HUES64 (cell line): ENCODE measurements around the gene UGT1A1.

Experiments
- H3K27ac ChIP-seq: 2 replicates; pipeline ENCODE4 v1.7.0; 2013; ENCODE audit warnings: low read depth, low read length, inconsistent platforms
- H3K27me3 ChIP-seq: 2 replicates; pipeline ENCODE4 v1.6.1; 2013; ENCODE audit warnings: mild to moderate bottlenecking, low read length; ENCODE audit not compliant: insufficient read depth
- H3K36me3 ChIP-seq: 2 replicates; pipeline ENCODE4 v1.6.1; 2013; ENCODE audit warnings: mild to moderate bottlenecking, low read length; ENCODE audit not compliant: insufficient read depth
- H3K4me1 ChIP-seq: 2 replicates; pipeline ENCODE4 v1.6.1; 2013; ENCODE audit warnings: mild to moderate bottlenecking, low read length, moderate library complexity; ENCODE audit not compliant: insufficient read depth
- H3K4me3 ChIP-seq: 2 replicates; pipeline ENCODE4 v1.5.1; 2013; ENCODE audit warnings: mild to moderate bottlenecking, low read length, moderate library complexity
- H3K9ac ChIP-seq: 2 replicates; pipeline ENCODE4 v1.6.1; 2013; ENCODE audit warnings: mild to moderate bottlenecking, low read depth, low read length
- H3K9me3 ChIP-seq: 2 replicates; pipeline ENCODE4 v1.6.1; 2013; ENCODE audit warnings: low read depth, low read length; ENCODE audit not compliant: insufficient read depth
- WGBS: fragments of 150-250, 120-280 bp; methylation state at CpG from one replicate; pipeline ENCODE4 v1.1.7; 2013; ENCODE audit warnings: missing lambda C conversion rate; 5-methylcytosine and 5-hydroxymethylcytosine counted together

Gene UGT1A1

DNA sequence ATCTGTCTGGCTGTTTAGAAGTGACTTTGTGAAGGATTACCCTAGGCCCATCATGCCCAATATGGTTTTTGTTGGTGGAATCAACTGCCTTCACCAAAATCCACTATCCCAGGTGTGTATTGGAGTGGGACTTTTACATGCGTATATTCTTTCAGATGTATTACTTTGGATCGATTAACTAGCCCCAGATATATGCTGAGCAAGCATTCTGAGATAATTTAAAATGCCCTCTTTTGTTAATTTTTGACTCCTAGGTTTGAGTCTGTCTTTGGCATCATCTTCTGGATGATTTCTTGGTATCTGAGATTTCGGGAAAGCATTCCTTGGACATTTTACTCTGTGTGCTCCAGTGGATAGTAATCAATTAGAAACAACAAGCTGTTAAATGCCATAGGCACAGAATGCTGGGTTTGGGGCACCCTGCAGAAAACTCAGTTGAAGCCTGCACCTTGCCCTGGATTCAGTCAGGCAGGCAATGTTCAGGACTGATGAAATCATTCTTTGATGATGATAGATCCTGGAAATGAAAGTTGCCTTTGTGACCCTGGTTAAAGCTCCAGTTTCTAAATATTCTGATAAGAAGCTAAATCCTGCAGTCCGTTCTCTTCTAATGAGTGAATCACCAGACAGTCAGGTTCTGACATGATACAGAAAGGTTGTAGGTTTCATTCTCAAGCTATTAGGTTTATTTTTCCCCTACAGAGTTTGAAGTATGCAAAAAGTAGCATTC lies 1.1 kb downstream of the UGT1A1 start:
- 97% methylated on average over 4 of the region's 4 CpGs for WGBS
- H3K9me3 ChIP-seq: no peaks in the 10 kb centered on the region
- no peaks in the 10 kb centered on the region for H3K36me3 ChIP-seq
- no peaks in the 10 kb centered on the region for H3K4me1 ChIP-seq
- no peaks in the 10 kb centered on the region for H3K27me3 ChIP-seq
- no peak overlapping the region for H3K27ac ChIP-seq
- no peak overlapping the region for H3K4me3 ChIP-seq
- H3K9ac ChIP-seq: no peak overlapping the region

DNA sequence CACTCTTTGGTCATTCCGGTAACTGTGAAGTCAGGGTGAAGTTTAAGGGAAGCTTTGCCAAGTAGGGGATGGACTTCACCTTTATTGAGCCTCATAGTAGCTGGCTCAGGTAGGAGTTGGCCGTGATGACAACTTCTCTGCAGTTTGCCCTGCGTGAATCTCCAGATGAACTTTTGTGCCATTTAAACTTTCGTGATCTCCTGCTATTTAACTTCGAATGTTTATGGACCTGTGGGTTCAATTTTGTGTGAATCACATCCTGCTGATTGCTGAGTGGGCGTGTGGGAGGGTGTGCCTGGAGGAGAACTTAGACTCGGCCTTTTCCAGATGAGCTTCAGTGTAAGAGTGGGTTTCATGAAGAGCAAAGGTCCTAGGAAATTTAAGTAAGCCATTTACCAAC lies 4.2 kb downstream of the UGT1A1 start:
- Histone ChIP-seq H3K4me3 (no peak overlapping the region), H3K4me1 (no peaks in the 10 kb centered on the region), H3K9ac (no peak overlapping the region), H3K27ac (no peak overlapping the region), H3K9me3 (no peaks in the 10 kb centered on the region), H3K36me3 (no peaks in the 10 kb centered on the region), H3K27me3 (no peaks in the 10 kb centered on the region)
- WGBS: 90% methylated on average over 7 of the region's 7 CpGs

DNA sequence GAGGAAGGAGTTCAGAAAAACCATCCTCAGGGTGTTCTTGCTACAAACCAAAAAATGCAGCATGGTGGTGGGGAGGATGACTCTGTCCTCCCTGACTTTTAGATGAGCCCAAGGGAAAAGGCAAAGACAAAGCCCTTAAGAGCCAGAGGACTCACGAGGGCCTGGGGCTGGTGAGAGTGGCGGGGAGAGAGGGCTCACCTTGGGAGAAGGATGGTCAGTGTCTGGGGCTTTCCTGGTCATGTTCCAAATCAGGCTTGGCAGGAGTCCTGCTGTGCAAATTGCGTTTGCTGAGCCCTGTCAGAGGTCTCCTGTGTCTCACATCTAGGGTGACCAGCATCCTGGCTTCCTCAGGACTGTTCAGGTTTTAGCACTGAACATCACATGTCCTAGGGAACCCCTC lies 4.7 kb downstream of the UGT1A1 start:
- H3K9ac ChIP-seq: no peak overlapping the region
- H3K36me3 ChIP-seq: no peaks in the 10 kb centered on the region
- no peak overlapping the region for H3K4me3 ChIP-seq
- no peak overlapping the region for H3K27ac ChIP-seq
- H3K4me1 ChIP-seq: no peaks in the 10 kb centered on the region
- H3K27me3 ChIP-seq: no peaks in the 10 kb centered on the region
- H3K9me3 ChIP-seq: no peaks in the 10 kb centered on the region
- WGBS: 84% methylated on average over 3 of the region's 3 CpGs

- WGBS: 84% methylated on average over 4 of the region's 4 CpGs
- Histone ChIP-seq H3K4me3 (no peak overlapping the region), H3K27ac (no peak overlapping the region)
Measured at GRCh38 chr2:233766416-233766815, 6.3 kb downstream of the UGT1A1 start.

GRCh38 chr2:233768076-233768475 lies 8.0 kb downstream of the UGT1A1 start:
- H3K9me3 ChIP-seq: no peaks in the 10 kb centered on the region
- H3K4me1 ChIP-seq: no peaks in the 10 kb centered on the region
- H3K4me3 ChIP-seq: no peak overlapping the region
- H3K27me3 ChIP-seq: no peaks in the 10 kb centered on the region
- WGBS: 75% methylated on average over 4 of the region's 4 CpGs
- no peaks in the 10 kb centered on the region for H3K36me3 ChIP-seq
- no peak overlapping the region for H3K9ac ChIP-seq
- no peak overlapping the region for H3K27ac ChIP-seq

More at GRCh38 chr2:233766416-233766815, 6.3 kb downstream of the UGT1A1 start:
- H3K27me3 ChIP-seq: no peaks in the 10 kb centered on the region
- no peak overlapping the region for H3K9ac ChIP-seq
- no peaks in the 10 kb centered on the region for H3K9me3 ChIP-seq
- no peaks in the 10 kb centered on the region for H3K36me3 ChIP-seq
- H3K4me1 ChIP-seq: no peaks in the 10 kb centered on the region

GRCh38 chr2:233769260-233769659 lies 9.2 kb downstream of the UGT1A1 start:
- no peaks in the 10 kb centered on the region for H3K4me1 ChIP-seq
- H3K36me3 ChIP-seq: no peaks in the 10 kb centered on the region
- H3K4me3 ChIP-seq: no peak overlapping the region
- no peak overlapping the region for H3K27ac ChIP-seq
- H3K27me3 ChIP-seq: no peaks in the 10 kb centered on the region
- no peaks in the 10 kb centered on the region for H3K9me3 ChIP-seq
- H3K9ac ChIP-seq: no peak overlapping the region
- WGBS: 96% methylated on average over 9 of the region's 9 CpGs

DNA sequence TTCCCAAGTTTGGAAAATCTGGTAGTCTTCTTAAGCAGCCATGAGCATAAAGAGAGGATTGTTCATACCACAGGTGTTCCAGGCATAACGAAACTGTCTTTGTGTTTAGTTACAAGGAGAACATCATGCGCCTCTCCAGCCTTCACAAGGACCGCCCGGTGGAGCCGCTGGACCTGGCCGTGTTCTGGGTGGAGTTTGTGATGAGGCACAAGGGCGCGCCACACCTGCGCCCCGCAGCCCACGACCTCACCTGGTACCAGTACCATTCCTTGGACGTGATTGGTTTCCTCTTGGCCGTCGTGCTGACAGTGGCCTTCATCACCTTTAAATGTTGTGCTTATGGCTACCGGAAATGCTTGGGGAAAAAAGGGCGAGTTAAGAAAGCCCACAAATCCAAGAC lies 12.1 kb downstream of the UGT1A1 start:
- Histone ChIP-seq H3K4me1 (no peaks in the 10 kb centered on the region), H3K27ac (no peak overlapping the region), H3K4me3 (no peak overlapping the region), H3K9ac (no peak overlapping the region), H3K36me3 (no peaks in the 10 kb centered on the region), H3K9me3 (no peaks in the 10 kb centered on the region), H3K27me3 (no peaks in the 10 kb centered on the region)
- WGBS: 90% methylated on average over 16 of the region's 16 CpGs

- Histone ChIP-seq H3K9ac (no peak overlapping the region), H3K4me1 (no peaks in the 10 kb centered on the region), H3K27ac (no peak overlapping the region), H3K27me3 (no peaks in the 10 kb centered on the region), H3K36me3 (no peaks in the 10 kb centered on the region), H3K4me3 (no peak overlapping the region), H3K9me3 (no peaks in the 10 kb centered on the region)
- 90% methylated on average over 5 of the region's 5 CpGs for WGBS
Measured at GRCh38 chr2:233772583-233772982, 12.5 kb downstream of the UGT1A1 start.

GRCh38 chr2:233773854-233774253 lies 13.8 kb downstream of the UGT1A1 start:
- H3K36me3 ChIP-seq: no peaks in the 10 kb centered on the region
- no peak overlapping the region for H3K27ac ChIP-seq
- no peaks in the 10 kb centered on the region for H3K27me3 ChIP-seq
- WGBS: 96% methylated on average over 5 of the region's 5 CpGs
- no peak overlapping the region for H3K4me3 ChIP-seq
- H3K9ac ChIP-seq: no peak overlapping the region
- H3K9me3 ChIP-seq: no peaks in the 10 kb centered on the region
- H3K4me1 ChIP-seq: no peaks in the 10 kb centered on the region

DNA sequence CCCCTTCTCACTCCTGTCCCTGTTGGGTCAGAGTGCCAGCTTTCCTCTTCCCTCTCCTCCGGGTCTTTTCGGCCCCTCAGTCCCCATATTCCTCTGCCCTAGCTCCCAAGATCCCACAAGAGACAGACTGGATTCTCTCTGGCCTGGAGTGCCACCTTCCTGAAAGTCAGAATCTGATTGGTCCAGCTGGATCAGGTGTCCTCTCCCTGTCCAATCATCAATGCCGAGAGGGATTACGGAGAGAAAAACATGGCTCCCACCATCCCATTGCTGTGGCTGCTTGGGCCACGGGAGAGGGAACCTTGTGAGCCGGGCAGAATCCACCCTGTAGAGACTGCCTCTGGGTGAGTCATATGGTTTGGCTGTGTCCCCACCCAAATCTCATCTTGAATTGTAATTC lies 15.3 kb downstream of the UGT1A1 start:
- Histone ChIP-seq H3K27ac (no peak overlapping the region), H3K9ac (no peak overlapping the region), H3K9me3 (no peaks in the 10 kb centered on the region), H3K36me3 (no peaks in the 10 kb centered on the region), H3K4me3 (no peak overlapping the region), H3K27me3 (no peaks in the 10 kb centered on the region), H3K4me1 (no peaks in the 10 kb centered on the region)
- 95% methylated on average over 6 of the region's 6 CpGs for WGBS

GRCh38 chr2:233778030-233778429 lies 18.0 kb downstream of the UGT1A1 start, which contains the start of gene MROH2A:
Gene MROH2A, plus strand, starts transcription at chr2:233778330. Its CDS starts 1,029 bp downstream, at chr2:233779359.
- WGBS: 91% methylated on average over 2 of the region's 2 CpGs
- H3K4me1 ChIP-seq: no peaks in the 10 kb centered on the region
- no peaks in the 10 kb centered on the region for H3K27me3 ChIP-seq
- H3K9me3 ChIP-seq: no peaks in the 10 kb centered on the region
- H3K4me3 ChIP-seq: no peak within 1 kb of the TSS
- H3K27ac ChIP-seq: no peak within 1 kb of the TSS
- no peaks in the 10 kb centered on the region for H3K36me3 ChIP-seq
- no peak within 1 kb of the TSS for H3K9ac ChIP-seq

DNA sequence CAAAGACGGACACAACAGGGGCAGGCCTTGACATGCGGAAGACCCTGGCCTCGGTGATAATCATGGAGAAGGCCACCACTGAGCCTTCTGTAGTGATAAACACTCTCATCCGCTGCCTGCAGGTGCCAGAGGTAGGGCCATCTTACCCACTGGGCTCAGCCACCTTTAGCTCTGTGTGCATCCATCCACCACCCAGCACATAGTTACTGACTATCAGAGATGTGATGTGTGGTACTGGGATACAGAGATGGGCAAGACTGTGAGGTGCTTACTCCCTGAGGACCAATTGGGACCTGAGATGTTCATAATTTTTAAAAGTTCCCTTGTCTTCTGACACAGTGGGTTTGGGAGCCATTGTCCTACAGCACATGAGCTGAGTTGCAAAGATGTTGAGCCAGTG lies 19.7 kb downstream of the UGT1A1 start:
- WGBS: 94% methylated on average over 4 of the region's 4 CpGs
- no peak overlapping the region for H3K4me3 ChIP-seq
- H3K36me3 ChIP-seq: no peaks in the 10 kb centered on the region
- no peak overlapping the region for H3K27ac ChIP-seq
- H3K9me3 ChIP-seq: no peaks in the 10 kb centered on the region
- H3K9ac ChIP-seq: no peak overlapping the region
- H3K27me3 ChIP-seq: no peaks in the 10 kb centered on the region
- no peaks in the 10 kb centered on the region for H3K4me1 ChIP-seq
